Activated T-helper 1 cell treated with anti-CD3 and anti-CD28 coated beads, Interleukin-12 subunit alpha, Interleukin-12 subunit beta, Interleukin-2, Interleukin-4 antibody, amounts not matched to agents 30 ng/mL and 10 ng/mL and 1 ng/mL, durations not matched to agents 14 hours and 24 hours and 36 hours (primary cell): ENCODE results near the gene LTBP1. TPM values are rescaled to one million over a fixed set of nuclear protein-coding genes. Genes with fewer than 3 reads are reported as not detected.
"Not testable (repeated sequence)": the region's sequence is repeated elsewhere in the genome, so short reads cannot be mapped to it uniquely, and the experiment has no call there.

Source experiments
- DNase-seq: peaks from one replicate; pipeline ENCODE4 v3.0.0; 2021; ENCODE audit warnings: low spot score
- H3K27ac Mint-ChIP-seq: one replicate; pipeline ENCODE4 v1.8.0; 2021; ENCODE audit warnings: mild to moderate bottlenecking, mixed read lengths
- H3K27me3 Mint-ChIP-seq: one replicate; pipeline ENCODE4 v1.8.0; 2022; ENCODE audit warnings: mild to moderate bottlenecking, moderate library complexity, mixed read lengths; ENCODE audit not compliant: insufficient read depth
- H3K36me3 Mint-ChIP-seq: one replicate; pipeline ENCODE4 v1.8.0; 2021; ENCODE audit warnings: low read depth, mixed read lengths
- H3K4me1 Mint-ChIP-seq: one replicate; pipeline ENCODE4 v1.8.0; 2021; ENCODE audit warnings: low read depth, mixed read lengths
- H3K4me3 Mint-ChIP-seq: one replicate; pipeline ENCODE4 v1.8.0; 2021; ENCODE audit warnings: mild to moderate bottlenecking, moderate library complexity, mixed read lengths
- H3K9me3 Mint-ChIP-seq: one replicate; pipeline ENCODE4 v1.8.0; 2021; ENCODE audit warnings: mixed read lengths
- intact Hi-C: fragments of 100-400 bp; cut with micrococcal nuclease; formaldehyde crosslinking; loops from one replicate; pipeline ENCODE4 v1.15.1; 2024
- total RNA-seq: library from RNA; stranded (reverse); gene quantifications from 2 replicates; pipeline ENCODE4 v1.2.3, GENCODE V29; 2022

LTBP1 gene
- total RNA-seq, 1 donor from 2014 or later = 0.26 TPM

- intact Hi-C loops, DNase-seq, H3K27me3 Mint-ChIP-seq, H3K27ac Mint-ChIP-seq, H3K9me3 Mint-ChIP-seq, H3K4me1 Mint-ChIP-seq, H3K4me3 Mint-ChIP-seq, H3K36me3 Mint-ChIP-seq: not testable (repeated sequence)
Measured at GRCh38 chr2:33368524-33368923, 421.8 kb downstream of the LTBP1 start.

GRCh38 chr2:33369191-33369590, 422.4 kb downstream of the LTBP1 start:
- Mint-ChIP-seq H3K36me3 (no peaks in the 10 kb centered on the region), H3K27ac (no peak overlapping the region), H3K9me3 (no peaks in the 10 kb centered on the region), H3K4me3 (no peak overlapping the region), H3K4me1 (no peaks in the 10 kb centered on the region), H3K27me3 (no peaks in the 10 kb centered on the region)
- no peak for DNase-seq
- intact Hi-C loops = no loop called here

- intact Hi-C loops = loop anchor here (5.0 kb wide), 2 partner anchors 103 to 423 kb away; partner anchors contain the start of gene LTBP1
- Mint-ChIP-seq H3K4me3 (no peak overlapping the region), H3K4me1 (no peaks in the 10 kb centered on the region), H3K27ac (no peak overlapping the region), H3K9me3 (no peaks in the 10 kb centered on the region), H3K36me3 (no peaks in the 10 kb centered on the region), H3K27me3 (no peaks in the 10 kb centered on the region)
- DNase-seq = no peak
Measured at GRCh38 chr2:33370636-33371265, 424.0 kb downstream of the LTBP1 start.

- DNase-seq = no peak
- no peaks in the 10 kb centered on the region for H3K27me3 Mint-ChIP-seq
- H3K9me3 Mint-ChIP-seq = no peaks in the 10 kb centered on the region
- intact Hi-C loops = loop anchor here (2.0 to 5.0 kb wide), 4 partner anchors 104 to 424 kb away; partner anchors contain the start of gene LTBP1
- no peak overlapping the region for H3K27ac Mint-ChIP-seq
- no peaks in the 10 kb centered on the region for H3K36me3 Mint-ChIP-seq
- H3K4me3 Mint-ChIP-seq = no peak overlapping the region
- no peaks in the 10 kb centered on the region for H3K4me1 Mint-ChIP-seq
Measured at GRCh38 chr2:33371304-33372090, 424.7 kb downstream of the LTBP1 start.

GRCh38 chr2:33372940-33373553, 426.3 kb downstream of the LTBP1 start:
- Mint-ChIP-seq H3K27me3 (no peaks in the 10 kb centered on the region), H3K27ac (no peak overlapping the region), H3K4me3 (no peak overlapping the region), H3K4me1 (no peaks in the 10 kb centered on the region), H3K9me3 (no peaks in the 10 kb centered on the region), H3K36me3 (no peaks in the 10 kb centered on the region)
- intact Hi-C loops = loop anchor here (1.0 to 5.0 kb wide), 7 partner anchors 106 to 819 kb away; partner anchors contain the start of gene LTBP1
- no peak for DNase-seq

- Mint-ChIP-seq H3K4me3 (no peak overlapping the region), H3K27me3 (peaks cover 3% of the 10 kb centered on the region), H3K9me3 (no peaks in the 10 kb centered on the region), H3K27ac (no peak overlapping the region), H3K36me3 (no peaks in the 10 kb centered on the region), H3K4me1 (no peaks in the 10 kb centered on the region)
- no peak for DNase-seq
- intact Hi-C loops = loop anchor here (1.0 to 5.0 kb wide), 7 partner anchors 107 to 820 kb away; partner anchors contain the start of gene LTBP1
Measured at GRCh38 chr2:33373986-33374385, 427.2 kb downstream of the LTBP1 start.

GRCh38 chr2:33375054-33375453, 428.3 kb downstream of the LTBP1 start:
- DNase-seq = no peak
- no peak overlapping the region for H3K4me3 Mint-ChIP-seq
- peaks cover 3% of the 10 kb centered on the region for H3K27me3 Mint-ChIP-seq
- no peaks in the 10 kb centered on the region for H3K36me3 Mint-ChIP-seq
- intact Hi-C loops = no loop called here
- H3K4me1 Mint-ChIP-seq = no peaks in the 10 kb centered on the region
- H3K9me3 Mint-ChIP-seq = no peaks in the 10 kb centered on the region
- H3K27ac Mint-ChIP-seq = no peak overlapping the region

- H3K4me3 Mint-ChIP-seq = no peak overlapping the region
- no peaks in the 10 kb centered on the region for H3K36me3 Mint-ChIP-seq
- DNase-seq = no peak
- H3K27ac Mint-ChIP-seq = no peak overlapping the region
- H3K4me1 Mint-ChIP-seq = no peaks in the 10 kb centered on the region
- intact Hi-C loops = no loop called here
- H3K9me3 Mint-ChIP-seq = no peaks in the 10 kb centered on the region
- H3K27me3 Mint-ChIP-seq = peaks cover 3% of the 10 kb centered on the region
Measured at GRCh38 chr2:33377048-33377447, 430.3 kb downstream of the LTBP1 start.

- no peak for DNase-seq
- Mint-ChIP-seq H3K4me3 (no peak overlapping the region), H3K27ac (no peak overlapping the region), H3K4me1 (no peaks in the 10 kb centered on the region), H3K9me3 (no peaks in the 10 kb centered on the region), H3K36me3 (no peaks in the 10 kb centered on the region), H3K27me3 (peaks cover 3% of the 10 kb centered on the region)
- intact Hi-C loops = no loop called here
Measured at GRCh38 chr2:33378556-33379210, 431.9 kb downstream of the LTBP1 start.

GRCh38 chr2:33380001-33380609, 433.4 kb downstream of the LTBP1 start:
- Mint-ChIP-seq H3K4me1 (no peaks in the 10 kb centered on the region), H3K4me3 (no peak overlapping the region), H3K36me3 (no peaks in the 10 kb centered on the region), H3K27me3 (peaks cover 3% of the 10 kb centered on the region), H3K27ac (no peak overlapping the region), H3K9me3 (no peaks in the 10 kb centered on the region)
- no peak for DNase-seq
- intact Hi-C loops = loop anchor here (1.0 kb wide), 1 partner anchor 346 kb away; no protein-coding TSS in a partner anchor

- Mint-ChIP-seq H3K27me3 (peaks cover 3% of the 10 kb centered on the region), H3K27ac (no peak overlapping the region), H3K4me3 (no peak overlapping the region), H3K9me3 (no peaks in the 10 kb centered on the region), H3K36me3 (no peaks in the 10 kb centered on the region), H3K4me1 (no peaks in the 10 kb centered on the region)
- intact Hi-C loops = loop anchor here (1.0 kb wide), 1 partner anchor 346 kb away; no protein-coding TSS in a partner anchor
- no peak for DNase-seq
Measured at GRCh38 chr2:33380719-33381118, 434.0 kb downstream of the LTBP1 start.

- no peak for DNase-seq
- H3K9me3 Mint-ChIP-seq = no peaks in the 10 kb centered on the region
- H3K27ac Mint-ChIP-seq = no peak overlapping the region
- no peaks in the 10 kb centered on the region for H3K4me1 Mint-ChIP-seq
- intact Hi-C loops = no loop called here
- H3K27me3 Mint-ChIP-seq = peaks cover 3% of the 10 kb centered on the region
- no peak overlapping the region for H3K4me3 Mint-ChIP-seq
- H3K36me3 Mint-ChIP-seq = no peaks in the 10 kb centered on the region
Measured at GRCh38 chr2:33381301-33381858, 434.6 kb downstream of the LTBP1 start.
